Measurements from ENCODE around the gene SLC6A4. TPM values are rescaled to one million over a fixed set of nuclear protein-coding genes. Genes with fewer than 3 reads are reported as not detected.

Gene SLC6A4
- total and polyA plus RNA-seq, 3 donors from 2014 or later, result 1.7 to 2.4 (median 1.7) TPM

GRCh38 chr17:30197416-30197815 is 38.1 kb downstream of the SLC6A4 start:
- Histone ChIP-seq H3K36me3 (ENCODE audit: low read depth, missing control alignments) (no peaks in the 10 kb centered on the region), H3K27me3 (no peaks in the 10 kb centered on the region), H3K27ac (no peak overlapping the region), H3K4me3 (no peak overlapping the region), H3K4me1 (no peaks in the 10 kb centered on the region), H3K9me3 (no peaks in the 10 kb centered on the region)
- no peak for DNase-seq
- intact Hi-C loops (cut with DNase I; ENCODE audit: low total_unique reads), result no loop called here
- WGBS, 2 donors, result 74 to 93% methylated on average over 3 to 4 of the region's 4 CpGs
- no peak for TF ChIP-seq POLR2A (IDR thresholded peaks at IDR 0.05)
- TF ChIP-seq CTCF (IDR thresholded peaks at IDR 0.05), result no peak

GRCh38 chr17:30196504-30196903 is 39.0 kb downstream of the SLC6A4 start:
- DNase-seq, result no peak
- H3K9me3 ChIP-seq, result no peaks in the 10 kb centered on the region
- H3K36me3 ChIP-seq (ENCODE audit: low read depth, missing control alignments), result no peaks in the 10 kb centered on the region
- no peaks in the 10 kb centered on the region for H3K27me3 ChIP-seq
- intact Hi-C loops (cut with DNase I; ENCODE audit: low total_unique reads), result no loop called here
- WGBS, 2 donors, result 81 to 87% methylated on average over 3 of the region's 3 CpGs
- no peak overlapping the region for H3K4me3 ChIP-seq
- H3K4me1 ChIP-seq, result no peaks in the 10 kb centered on the region
- TF ChIP-seq POLR2A (IDR thresholded peaks at IDR 0.05) (no peak), CTCF (IDR thresholded peaks at IDR 0.05) (no peak)
- no peak overlapping the region for H3K27ac ChIP-seq

- intact Hi-C loops (cut with DNase I; ENCODE audit: low total_unique reads), result no loop called here
- no peak for DNase-seq
- 40 to 45% methylated on average over 2 of the region's 2 CpGs for WGBS, 2 donors
These were observed 44.4 kb downstream of the SLC6A4 start for GRCh38 chr17:30191072-30191471.

GRCh38 chr17:30188211-30188939 is 47.1 kb downstream of the SLC6A4 start:
- no peaks in the 10 kb centered on the region for H3K36me3 ChIP-seq (ENCODE audit: low read depth, missing control alignments)
- DNase-seq, result no peak
- intact Hi-C loops (cut with DNase I; ENCODE audit: low total_unique reads), result no loop called here
- H3K27me3 ChIP-seq, result no peaks in the 10 kb centered on the region
- no peaks in the 10 kb centered on the region for H3K9me3 ChIP-seq
- no peaks in the 10 kb centered on the region for H3K4me1 ChIP-seq
- H3K4me3 ChIP-seq, result no peak overlapping the region
- no peak for TF ChIP-seq CTCF (IDR thresholded peaks at IDR 0.05)
- TF ChIP-seq POLR2A (IDR thresholded peaks at IDR 0.05), result no peak
- 89 to 95% methylated on average over 5 of the region's 5 CpGs for WGBS, 2 donors
- no peak overlapping the region for H3K27ac ChIP-seq

More at GRCh38 chr17:30191072-30191471, 44.4 kb downstream of the SLC6A4 start:
- Histone ChIP-seq H3K4me3 (no peak overlapping the region), H3K9me3 (no peaks in the 10 kb centered on the region), H3K27me3 (no peaks in the 10 kb centered on the region), H3K36me3 (ENCODE audit: low read depth, missing control alignments) (no peaks in the 10 kb centered on the region), H3K4me1 (no peaks in the 10 kb centered on the region), H3K27ac (no peak overlapping the region)
- TF ChIP-seq CTCF (IDR thresholded peaks at IDR 0.05), result no peak
- no peak for TF ChIP-seq POLR2A (IDR thresholded peaks at IDR 0.05)

GRCh38 chr17:30187573-30187972 is 47.9 kb downstream of the SLC6A4 start:
- TF ChIP-seq CTCF (IDR thresholded peaks at IDR 0.05), result no peak
- no peak for TF ChIP-seq POLR2A (IDR thresholded peaks at IDR 0.05)
- no peaks in the 10 kb centered on the region for H3K36me3 ChIP-seq (ENCODE audit: low read depth, missing control alignments)
- H3K9me3 ChIP-seq, result no peaks in the 10 kb centered on the region
- no peak overlapping the region for H3K27ac ChIP-seq
- WGBS, 2 donors, result 68 to 76% methylated on average over 2 of the region's 2 CpGs
- H3K4me1 ChIP-seq, result no peaks in the 10 kb centered on the region
- DNase-seq, result no peak
- H3K27me3 ChIP-seq, result no peaks in the 10 kb centered on the region
- intact Hi-C loops (cut with DNase I; ENCODE audit: low total_unique reads), result no loop called here
- no peak overlapping the region for H3K4me3 ChIP-seq
